HG03378 (cell line): Measurements from ENCODE around the gene KIF4B.
A peak's percentile ranks its signal among the peaks of the same experiment; 100 is the strongest.
"Not testable (repeated sequence)": the region's sequence is repeated elsewhere in the genome, so short reads cannot be mapped to it uniquely, and the experiment has no call there.

ENCODE experiments used
- ATAC-seq: cut with Tn5 transposase; IDR thresholded peaks from one replicate; pipeline ENCODE4 v1.9.1; 2021; ENCODE audit warnings: mild to moderate bottlenecking, moderate library complexity; ENCODE audit not compliant: unreplicated experiment

KIF4B gene, protein sequence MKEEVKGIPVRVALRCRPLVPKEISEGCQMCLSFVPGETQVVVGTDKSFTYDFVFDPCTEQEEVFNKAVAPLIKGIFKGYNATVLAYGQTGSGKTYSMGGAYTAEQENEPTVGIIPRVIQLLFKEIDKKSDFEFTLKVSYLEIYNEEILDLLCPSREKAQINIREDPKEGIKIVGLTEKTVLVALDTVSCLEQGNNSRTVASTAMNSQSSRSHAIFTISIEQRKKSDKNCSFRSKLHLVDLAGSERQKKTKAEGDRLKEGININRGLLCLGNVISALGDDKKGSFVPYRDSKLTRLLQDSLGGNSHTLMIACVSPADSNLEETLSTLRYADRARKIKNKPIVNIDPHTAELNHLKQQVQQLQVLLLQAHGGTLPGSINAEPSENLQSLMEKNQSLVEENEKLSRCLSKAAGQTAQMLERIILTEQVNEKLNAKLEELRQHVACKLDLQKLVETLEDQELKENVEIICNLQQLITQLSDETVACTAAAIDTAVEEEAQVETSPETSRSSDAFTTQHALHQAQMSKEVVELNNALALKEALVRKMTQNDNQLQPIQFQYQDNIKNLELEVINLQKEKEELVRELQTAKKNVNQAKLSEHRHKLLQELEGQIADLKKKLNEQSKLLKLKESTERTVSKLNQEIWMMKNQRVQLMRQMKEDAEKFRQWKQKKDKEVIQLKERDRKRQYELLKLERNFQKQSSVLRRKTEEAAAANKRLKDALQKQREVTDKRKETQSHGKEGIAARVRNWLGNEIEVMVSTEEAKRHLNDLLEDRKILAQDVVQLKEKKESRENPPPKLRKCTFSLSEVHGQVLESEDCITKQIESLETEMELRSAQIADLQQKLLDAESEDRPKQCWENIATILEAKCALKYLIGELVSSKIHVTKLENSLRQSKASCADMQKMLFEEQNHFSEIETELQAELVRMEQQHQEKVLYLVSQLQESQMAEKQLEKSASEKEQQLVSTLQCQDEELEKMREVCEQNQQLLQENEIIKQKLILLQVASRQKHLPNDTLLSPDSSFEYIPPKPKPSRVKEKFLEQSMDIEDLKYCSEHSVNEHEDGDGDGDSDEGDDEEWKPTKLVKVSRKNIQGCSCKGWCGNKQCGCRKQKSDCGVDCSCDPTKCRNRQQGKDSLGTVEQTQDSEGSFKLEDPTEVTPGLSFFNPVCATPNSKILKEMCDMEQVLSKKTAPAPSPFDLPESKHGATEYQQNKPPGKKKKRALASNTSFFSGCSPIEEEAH

DNA sequence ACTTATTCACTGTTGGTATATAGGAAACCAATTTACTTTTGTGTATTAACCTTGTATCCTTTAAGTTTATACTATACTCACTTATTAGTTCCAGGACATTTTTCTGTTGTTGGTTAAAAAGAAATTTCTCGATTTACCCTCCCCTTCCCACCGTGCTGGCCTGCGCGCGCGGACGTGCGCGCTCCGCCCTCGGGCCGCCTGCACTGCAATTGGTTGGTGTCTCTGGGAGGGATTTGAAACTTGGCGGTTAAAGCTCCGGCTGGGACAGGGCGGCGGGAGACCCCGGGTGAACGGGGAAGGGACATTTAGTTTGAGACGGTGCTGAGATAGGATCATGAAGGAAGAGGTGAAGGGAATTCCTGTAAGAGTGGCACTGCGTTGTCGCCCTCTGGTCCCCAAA lies at the start of gene KIF4B:
Gene KIF4B (plus strand): TSS at position 230 of the 400 bp plus-strand sequence. CDS start 105 bp downstream, at position 335.
- ATAC-seq, result no peak

DNA sequence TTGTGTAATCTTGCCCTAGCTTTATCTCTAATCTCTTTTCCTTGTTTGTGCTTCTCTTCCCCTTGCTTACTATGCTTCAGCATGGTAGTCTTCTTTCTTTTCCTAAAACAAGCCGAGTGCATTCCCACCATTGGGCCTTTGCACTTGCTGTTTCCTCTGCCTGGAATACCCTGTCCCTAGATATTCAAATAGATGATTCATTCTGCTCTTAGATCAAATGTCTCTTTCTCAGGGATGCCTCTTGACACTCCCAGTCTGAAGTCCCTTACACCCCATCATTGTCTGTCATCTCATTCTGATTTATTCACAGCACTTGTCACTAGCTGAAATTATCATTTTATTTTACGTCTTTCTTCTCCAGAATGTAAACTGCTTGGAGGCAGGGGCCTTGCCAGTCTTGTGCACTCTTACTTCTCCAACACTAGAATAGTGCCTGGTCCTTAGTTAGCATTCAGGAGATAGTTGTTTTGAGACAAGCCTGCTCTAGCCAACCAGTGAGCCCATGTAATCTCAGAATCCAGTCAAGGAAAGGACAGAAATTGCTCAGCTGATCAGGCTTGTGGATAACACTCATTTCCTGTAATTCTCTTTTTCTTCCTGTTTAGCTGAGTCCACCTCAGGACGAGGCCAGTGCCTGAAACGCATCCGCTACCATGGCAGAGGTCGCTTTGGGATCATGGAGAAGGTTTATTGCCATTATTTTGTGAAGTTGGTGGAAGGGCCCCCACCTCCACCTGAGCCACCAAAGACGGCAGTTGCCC lies 47.3 kb upstream of the KIF4B start:
- no peak for ATAC-seq

GRCh38 chr5:154966874-154967273 lies 46.7 kb upstream of the KIF4B start:
- ATAC-seq, result no peak

GRCh38 chr5:154967421-154968024 lies 46.0 kb upstream of the KIF4B start:
- ATAC-seq, result peak; percentile 36

GRCh38 chr5:154968953-154969352 lies 44.6 kb upstream of the KIF4B start:
- ATAC-seq, result no peak

DNA sequence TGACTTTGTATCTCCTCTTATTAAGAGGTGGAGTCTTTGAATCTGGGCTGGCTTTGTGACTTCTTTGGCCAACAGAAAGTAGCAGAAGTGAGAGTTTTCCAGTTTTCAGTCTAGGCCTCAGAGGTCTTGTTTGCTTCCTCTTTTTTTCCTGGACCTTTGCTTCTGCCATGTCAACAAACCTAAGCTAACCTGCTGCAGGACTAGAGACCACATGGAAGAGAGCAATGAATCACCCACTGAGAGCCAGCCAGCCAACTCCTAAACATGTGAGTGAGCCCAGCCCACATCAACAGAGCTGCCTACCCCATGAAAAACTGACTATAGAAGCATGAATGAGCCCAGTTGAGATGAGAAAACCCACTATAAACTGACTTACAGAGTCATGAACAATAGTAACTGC lies 42.8 kb upstream of the KIF4B start:
- no peak for ATAC-seq

GRCh38 chr5:154971501-154971900 lies 42.1 kb upstream of the KIF4B start:
- ATAC-seq, result no peak

DNA sequence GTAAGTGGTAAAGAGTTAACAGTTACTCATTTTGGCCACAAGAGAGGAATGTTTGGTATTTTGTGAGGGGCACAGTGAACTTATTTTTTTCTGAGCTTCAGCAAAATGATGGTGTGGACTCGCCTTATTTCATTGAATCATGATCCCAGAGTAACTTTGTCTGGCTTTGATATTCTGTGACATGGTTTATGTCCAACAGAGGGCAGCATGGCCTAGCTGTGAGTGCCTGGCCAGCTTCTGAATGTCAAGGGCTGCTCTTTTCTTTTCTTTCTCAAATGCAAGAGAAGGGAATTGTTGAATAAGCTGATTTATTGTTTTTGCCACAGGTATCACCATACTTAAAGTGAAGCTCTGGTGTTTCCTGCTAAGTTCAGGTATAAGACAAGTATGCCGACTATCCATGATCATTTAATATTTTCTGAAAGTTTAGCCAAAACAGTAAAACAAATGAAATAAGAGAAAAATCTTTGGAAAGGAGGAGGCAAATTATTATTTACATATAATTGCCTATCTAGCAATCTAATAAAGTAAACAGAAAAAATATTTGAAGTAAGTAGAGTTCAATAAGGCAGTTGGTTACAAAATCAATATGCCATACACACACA lies 41.0 kb upstream of the KIF4B start:
- ATAC-seq, result no peak

DNA sequence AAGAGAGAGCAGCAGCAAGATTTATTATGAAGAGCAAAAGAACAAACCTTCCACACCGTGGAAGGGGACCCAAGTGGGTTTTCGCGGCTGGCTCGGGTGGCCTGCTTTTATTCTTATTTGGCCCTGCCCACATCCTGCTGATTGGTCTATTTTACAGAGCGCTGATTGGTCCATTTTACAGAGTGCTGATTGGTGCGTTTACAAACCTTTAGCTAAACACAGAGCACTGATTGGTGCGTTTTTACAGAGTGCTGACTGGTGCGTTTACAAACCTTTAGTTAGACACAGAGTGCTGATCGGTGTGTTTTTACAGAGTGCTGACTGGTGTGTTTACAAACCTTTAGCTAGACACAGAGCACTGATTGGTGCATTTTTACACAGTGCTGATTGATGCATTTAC lies 37.5 kb upstream of the KIF4B start:
- ATAC-seq, result not testable (repeated sequence)

GRCh38 chr5:154977409-154977808 lies 36.1 kb upstream of the KIF4B start:
- ATAC-seq, result peak; percentile 71

- not testable (repeated sequence) for ATAC-seq
Measured at GRCh38 chr5:154978294-154978693, 35.3 kb upstream of the KIF4B start.

DNA sequence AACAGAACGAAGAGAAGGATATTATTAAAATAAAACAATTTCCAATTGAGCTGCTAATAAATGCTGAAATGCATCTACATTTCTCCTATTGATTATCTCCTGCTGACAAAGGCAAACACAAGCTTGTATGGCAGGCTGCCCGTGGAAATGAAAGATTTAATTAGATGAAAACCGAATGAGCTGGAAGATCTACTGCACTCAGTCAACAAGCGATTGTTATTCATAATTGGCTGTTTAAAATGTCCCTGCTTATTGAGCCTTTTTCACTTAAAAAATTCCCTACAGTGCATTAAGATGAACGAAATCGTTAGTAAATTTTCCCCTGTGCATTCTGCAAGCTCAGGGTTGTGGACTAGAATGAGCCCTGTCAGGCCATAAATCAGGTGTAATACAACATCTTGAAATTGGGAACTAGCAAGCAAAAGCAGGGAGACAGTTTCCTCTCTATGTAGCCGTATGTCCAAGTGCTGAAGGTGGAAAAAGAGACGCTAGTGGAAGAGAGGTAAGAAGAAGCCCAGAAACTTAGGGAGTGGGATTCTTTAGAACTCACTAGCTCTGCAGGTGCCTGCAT lies 28.5 kb upstream of the KIF4B start:
- no peak for ATAC-seq

DNA sequence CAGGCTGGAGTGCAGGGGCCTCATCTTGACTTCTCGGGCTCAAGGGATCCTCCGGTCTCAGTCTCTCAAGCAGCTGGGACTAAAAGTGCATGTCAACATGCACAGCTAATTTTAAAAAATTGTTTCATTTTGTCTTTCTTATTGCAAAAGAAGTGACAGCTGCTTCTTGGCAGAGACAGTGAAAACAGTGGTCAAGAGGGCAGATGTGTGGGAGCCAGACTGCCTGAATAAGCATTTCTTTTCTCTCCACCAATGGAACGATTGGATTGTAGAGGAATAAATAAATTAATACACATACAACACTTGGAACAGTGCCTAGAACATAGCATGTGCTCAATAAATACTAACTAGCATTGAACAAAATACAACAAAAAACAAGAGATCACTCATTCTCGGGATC lies 27.4 kb upstream of the KIF4B start:
- no peak for ATAC-seq

DNA sequence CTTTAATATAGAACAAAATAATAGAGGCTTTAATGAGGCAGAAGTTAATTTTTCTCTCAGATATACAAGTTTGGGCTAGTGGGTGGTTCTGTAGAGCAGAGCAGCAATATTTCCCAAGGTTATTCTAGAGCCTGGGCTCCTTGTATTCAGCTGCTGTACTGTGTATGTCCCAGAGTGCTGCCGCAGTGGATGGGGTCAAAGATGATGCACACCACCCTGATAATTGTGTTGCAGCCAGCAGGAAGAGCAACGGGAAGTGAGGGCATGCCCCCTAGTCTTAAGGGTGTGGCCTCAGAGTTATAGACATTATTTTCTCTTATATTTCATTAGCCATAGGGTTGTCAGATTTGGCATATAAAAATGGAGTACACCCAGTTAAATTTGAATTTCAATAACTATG lies 23.9 kb upstream of the KIF4B start:
- ATAC-seq, result no peak

DNA sequence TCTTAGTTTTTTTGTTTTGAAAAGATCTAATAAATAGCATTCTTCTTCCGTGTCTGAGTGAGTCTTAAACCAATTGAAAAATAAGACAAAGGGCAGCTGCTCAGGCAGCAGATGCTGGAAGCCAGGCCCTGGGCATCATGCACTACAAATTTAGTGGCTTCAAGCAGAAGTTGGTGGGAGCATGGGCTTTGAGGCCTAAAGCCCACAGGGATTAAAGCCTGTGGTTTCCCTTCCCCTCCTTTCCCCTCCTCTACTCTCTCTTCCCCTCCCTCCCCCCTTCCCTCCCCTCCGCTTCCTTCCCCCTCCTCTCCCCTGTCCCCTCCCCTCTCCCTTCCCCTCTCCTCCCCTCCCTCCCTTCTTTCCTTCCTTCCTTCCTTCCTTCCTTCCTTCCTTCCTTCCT lies 20.1 kb upstream of the KIF4B start:
- no peak for ATAC-seq

GRCh38 chr5:154995679-154996078 lies 17.9 kb upstream of the KIF4B start:
- ATAC-seq, result no peak

- no peak for ATAC-seq
Measured at GRCh38 chr5:154997746-154998145, 15.8 kb upstream of the KIF4B start.

GRCh38 chr5:154999865-155000264 lies 13.7 kb upstream of the KIF4B start:
- ATAC-seq, result no peak

DNA sequence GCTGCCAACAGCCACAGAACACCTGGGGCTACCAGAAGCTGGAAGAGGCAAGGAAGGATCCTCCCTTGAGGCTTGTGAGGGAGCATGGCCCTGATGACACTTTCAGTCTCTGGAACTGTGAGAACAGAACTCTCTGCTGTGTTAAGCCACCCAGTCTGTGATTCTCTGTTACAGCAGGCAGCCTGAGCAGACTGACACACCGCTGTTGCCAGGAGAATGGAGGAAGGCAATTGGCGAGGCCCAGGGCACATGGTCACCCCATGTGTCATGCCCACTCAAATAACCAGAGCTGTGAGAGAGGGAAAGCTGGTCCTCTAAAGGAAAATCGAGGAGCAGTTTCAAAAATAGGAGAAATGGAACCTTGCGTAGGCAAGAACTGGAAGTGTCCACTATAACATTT lies 12.0 kb upstream of the KIF4B start:
- no peak for ATAC-seq
